Measurements from ENCODE around the gene IGIP.
A peak's percentile ranks its signal among the peaks of the same experiment; 100 is the strongest.

IGIP gene

DNA sequence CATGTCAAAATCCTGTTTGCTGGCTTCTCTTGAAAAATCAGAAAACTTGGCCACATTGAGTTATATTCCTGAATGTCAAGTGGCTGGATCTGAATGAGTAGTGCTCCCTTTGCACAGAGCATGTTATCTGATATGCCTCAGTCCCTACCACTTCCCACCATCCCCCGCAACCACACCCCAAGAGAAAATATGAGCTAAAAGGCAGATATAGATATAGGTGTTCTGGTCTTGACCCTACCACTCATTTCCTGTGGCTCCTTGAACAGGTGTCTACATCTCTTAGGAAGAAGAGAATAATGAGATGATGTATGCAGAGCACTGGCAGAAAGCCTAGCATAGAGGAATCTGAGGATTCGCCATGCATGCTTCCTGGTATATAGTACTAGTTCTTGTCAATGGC, 42.6 kb downstream of the IGIP start:
- no peak for DNase-seq

DNA sequence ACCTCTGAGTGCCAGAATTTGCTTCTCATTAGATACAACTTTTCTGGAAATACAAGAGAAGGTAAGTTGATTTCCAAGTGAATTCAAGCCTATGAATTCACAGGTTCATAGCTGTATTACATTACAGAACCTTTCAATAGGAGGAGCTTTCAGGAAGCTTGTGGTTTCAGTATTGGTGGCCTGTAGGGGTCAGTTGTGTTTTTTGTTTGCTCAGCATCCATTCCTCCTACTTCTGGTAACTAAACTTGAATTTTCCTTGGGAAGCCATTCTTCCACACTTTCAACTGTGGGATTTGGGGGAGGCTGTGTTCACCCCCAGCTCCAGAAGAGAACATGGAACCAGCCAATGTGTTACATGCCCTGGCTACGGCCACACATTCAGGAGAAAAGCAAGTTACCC, 43.7 kb downstream of the IGIP start:
- DNase-seq: no peak

DNA sequence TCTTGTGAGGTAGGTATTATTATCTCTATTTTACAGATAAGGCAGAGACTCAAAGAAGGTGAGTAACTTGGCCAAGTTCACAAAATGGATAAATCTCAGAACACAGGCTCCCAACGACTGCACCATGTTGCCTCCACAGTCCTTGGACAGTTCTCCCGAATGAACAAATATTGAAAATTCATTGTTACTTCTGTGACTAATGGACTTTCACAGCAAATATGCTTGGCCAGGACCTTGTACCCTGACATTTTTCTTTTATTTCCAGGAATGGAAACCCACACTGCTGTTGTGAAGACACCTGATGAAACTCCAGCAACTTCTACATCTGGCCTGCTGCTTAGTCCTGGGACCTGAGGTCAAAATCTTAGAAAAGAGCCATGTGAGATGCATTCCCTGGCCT, 46.7 kb downstream of the IGIP start:
- DNase-seq: no peak

DNA sequence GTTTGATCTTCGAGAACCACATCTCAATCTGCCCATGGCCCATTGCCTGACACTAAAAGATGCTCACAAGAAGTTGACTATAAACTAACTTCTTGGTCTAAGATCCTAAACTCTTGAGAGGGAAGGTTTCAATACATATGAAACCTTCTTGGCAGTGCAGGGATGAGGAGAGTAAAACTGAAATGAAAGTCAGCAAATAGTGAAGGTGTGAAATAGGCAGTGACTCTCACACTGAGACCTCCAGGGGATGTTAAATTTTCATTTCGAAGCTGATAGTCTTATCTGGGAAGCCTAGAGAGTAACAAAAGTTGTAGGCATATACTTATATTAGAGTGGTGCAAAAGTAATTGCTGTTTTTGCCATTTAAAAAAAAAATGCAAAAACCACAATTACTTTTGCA, 48.3 kb downstream of the IGIP start:
- DNase-seq: no peak

DNA sequence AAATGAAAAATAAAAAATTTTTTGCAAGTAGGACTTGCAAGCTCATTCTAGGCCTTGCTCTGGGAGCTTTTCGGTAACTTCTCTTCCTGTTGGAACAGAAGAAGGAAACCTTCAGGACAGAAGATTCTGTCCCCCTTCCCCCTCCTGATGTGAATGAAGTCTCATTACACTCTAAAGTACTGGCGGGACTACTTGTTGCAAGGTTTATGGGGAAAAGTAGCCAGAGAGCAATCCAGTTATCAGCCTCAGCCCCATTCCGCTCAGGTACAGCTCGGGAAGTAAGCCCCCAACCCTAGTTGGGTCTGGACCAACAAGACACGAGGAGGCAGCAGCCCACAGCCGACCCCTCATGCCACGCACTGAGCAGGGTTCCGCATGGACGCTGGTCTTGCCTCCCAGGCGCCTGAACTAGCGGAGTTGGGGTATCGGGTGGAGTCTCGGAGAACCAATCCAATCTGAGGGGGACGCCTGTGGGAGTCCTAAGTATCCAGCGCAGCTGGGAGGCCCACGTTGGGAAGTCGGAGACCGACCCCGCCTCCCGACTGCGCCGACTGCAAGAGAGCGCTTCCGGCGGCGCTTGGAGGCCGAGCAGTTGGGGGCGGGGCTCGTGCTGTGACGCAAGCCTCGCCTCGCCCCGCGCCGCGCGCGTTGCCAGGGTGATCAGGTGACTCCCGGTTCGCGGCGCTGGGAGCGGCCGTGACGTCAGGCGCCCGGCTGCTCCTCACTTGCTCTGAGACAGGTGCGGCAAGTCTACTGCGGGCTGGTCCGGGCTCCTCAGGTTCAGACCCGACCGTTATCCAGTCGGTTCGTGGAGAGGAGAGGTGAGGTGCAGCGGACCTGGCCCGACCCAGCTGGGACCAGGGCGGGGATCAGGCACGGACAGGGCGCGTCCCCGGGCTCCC, 49.0 kb downstream of the IGIP start, which contains the start of gene CYSTM1:
TSS of gene CYSTM1 (plus strand) at position 724 of the 902 bp plus-strand sequence. CDS start 19,278 bp downstream, outside the sequence.
- peak; percentile 65 to 71 for DNase-seq

DNA sequence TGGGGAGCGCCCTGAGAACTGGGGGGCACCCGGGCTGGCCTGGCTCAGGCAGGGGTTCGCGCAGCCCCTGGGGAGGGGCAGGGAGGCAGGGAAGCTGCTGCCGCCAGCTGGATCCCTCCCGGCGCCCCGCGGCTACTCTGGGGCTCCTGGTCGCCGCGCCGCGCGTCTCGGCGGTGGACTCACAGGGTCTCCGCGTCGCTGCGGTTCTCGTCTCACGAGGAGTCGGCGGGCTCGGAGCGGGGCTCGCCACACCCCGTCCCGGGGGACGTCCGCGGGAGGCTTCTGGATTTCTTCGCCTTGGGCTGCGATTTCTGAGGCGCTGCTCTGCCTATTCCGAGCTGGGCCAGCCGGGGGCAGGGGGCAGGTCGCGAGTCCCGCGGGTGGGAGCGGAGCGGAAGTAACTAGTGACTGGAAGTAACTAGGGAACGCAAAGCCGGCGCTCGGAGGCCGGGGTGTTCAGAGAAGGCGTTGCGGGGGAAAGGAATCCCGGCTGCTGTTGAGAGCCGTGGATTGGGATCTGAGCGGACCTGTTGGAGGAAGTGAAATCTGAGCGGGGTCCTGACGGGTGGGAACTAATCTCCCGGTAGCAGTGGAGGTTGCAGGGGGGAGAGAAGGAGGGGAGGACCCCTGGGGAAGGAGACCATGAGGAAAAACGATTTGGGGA, 49.8 kb downstream of the IGIP start:
- DNase-seq: peak; percentile 64 to 67

DNA sequence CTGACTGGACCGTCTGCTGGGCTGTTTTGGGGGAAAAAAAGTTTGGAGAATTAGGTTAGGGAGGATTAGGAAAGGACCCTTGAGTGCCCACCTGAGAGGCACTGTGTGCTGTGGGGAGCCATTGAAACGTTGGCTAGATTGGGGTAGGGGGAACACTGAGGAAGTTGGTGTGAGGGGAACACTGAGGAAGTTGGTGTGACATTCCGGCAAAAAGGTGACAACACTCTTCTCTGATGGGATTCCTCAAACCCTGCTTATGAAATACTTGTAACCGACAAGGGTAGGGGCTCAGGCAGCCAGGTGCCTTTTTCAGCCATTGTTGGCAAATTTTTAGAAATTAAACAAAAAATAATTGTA, 50.3 kb downstream of the IGIP start:
- no peak for DNase-seq

DNA sequence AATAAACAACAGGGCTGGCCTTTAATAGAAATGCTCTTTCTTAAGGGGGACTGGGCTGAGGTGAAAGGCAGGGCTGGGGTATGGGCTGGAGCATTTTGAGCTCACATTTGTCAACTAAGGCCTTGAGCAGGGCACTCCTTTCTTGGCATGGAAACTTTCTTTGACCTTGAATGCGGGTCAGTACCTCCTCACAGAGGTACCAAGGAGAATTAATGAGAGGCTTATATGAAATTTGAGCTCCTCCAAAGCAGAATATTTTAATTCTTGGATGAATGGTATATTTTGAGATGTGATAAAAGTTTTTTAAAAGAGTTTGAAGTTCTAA, 52.3 kb downstream of the IGIP start:
- DNase-seq: no peak

DNA sequence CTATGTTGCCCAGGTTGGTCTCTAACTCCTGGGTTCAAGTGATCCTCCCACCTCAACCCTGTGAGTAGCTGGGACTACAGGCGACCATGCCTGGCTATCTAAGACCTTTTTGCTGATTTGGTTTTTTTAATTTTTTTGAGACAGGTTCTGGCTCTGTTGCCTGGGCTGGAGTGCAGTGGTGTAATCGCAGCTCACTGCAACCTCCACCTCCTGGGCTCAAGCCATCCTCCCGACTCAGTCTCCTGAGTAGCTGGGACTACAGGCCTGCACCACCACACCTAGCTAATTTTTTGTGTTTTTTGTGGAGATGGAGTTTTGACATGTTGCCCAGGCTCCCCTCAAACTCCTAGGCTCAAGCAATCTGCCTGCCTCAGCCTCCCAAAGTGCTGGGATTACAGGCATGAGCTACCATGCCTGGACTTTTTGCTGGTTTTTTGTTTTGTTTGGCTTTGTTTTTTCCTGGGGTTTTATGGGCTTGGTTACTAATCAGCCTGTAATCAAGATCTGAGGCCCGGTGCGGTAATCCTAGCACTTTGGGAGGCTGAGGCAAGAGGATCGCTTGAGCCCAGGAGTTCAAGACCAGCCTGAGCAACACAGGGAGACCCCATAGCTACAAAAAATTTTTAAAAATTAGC, 52.9 kb downstream of the IGIP start:
- DNase-seq: no peak
